ENCODE data around the gene DUSP19.
"Not testable (repeated sequence)": the region's sequence is repeated elsewhere in the genome, so short reads cannot be mapped to it uniquely, and the experiment has no call there.

DUSP19 gene

DNA sequence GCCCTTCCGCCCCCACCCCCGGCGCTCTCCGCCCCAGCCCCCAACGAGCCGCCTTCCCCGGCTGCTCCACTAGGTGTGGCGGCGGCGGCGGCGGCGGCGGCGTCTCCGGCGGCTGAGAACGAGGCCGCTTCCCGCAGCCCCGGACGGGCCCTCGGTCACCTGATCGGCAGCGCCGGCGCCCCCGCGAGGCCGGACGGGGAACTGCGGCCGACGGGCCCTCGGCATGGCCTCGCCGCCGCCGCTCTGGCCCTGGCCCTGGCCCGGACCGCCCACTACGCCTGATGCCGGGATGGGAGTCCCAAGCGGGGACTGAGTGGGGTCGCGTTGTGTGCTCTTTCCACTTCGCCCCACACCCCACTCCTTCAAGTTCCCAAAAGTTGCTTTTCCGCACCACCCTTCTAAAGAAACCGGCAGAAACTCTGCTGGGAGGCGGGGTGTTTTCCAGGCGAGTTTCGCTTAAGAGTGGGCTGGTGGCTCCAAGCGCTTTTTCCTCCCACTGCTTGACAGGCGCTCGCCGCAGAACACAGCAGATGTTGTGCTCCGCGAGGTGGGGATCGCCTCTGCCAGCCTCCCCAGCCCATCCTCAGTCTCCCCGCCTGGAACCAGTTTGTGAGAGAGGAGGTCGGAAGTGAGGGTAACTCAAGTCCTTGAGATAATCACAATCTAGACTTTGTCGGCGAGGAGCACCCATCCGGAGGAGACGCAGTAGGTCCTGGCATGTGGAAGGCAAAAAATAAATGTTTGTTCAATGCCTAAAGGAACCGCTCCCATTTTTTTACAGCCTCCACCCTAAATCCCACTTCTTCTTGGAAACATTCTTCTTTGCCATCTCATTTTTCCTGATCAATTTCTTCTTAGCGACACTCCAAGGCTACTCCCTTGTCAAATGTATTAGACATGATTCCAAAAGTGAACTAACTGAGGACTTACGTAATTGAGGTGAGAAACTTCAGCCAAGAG lies 39.9 kb upstream of the DUSP19 start, which contains the start of gene NCKAP1:
Gene NCKAP1 (minus strand): TSS at position 117 of the 960 bp plus-strand sequence. CDS start 358 bp downstream, outside the sequence.
- Histone ChIP-seq H3K27ac (ENCODE audit: low read length) (no peak within 1 kb of the TSS), H3K27me3 (ENCODE audit: insufficient read depth, low read length, poor library complexity) (no peaks in the 10 kb centered on the region), H3K9me3 (ENCODE audit: insufficient read depth, low read length, severe bottlenecking) (no peaks in the 10 kb centered on the region), H3K9ac (ENCODE audit: low read depth, low read length) (no peak within 1 kb of the TSS), H3K36me3 (ENCODE audit: insufficient read depth, low read length) (no peaks in the 10 kb centered on the region), H4K20me1 (ENCODE audit: insufficient read depth, low read length) (no peaks in the 10 kb centered on the region; the same call in 1 of the 2 replicates), H3K79me2 (ENCODE audit: insufficient read depth, low read length) (no peaks in the 10 kb centered on the region), H3K4me3 (ENCODE audit: low read depth in 1 of 2, low read length in 2 of 2) (no peak within 1 kb of the TSS), H3K4me1 (ENCODE audit: insufficient read depth, low read length) (peaks cover 20% of the 10 kb centered on the region), H2AFZ (ENCODE audit: low read depth, low read length) (no peak within 1 kb of the TSS), H3K4me2 (ENCODE audit: insufficient read depth, low read length) (no peak within 1 kb of the TSS)
- no peak for DNase-seq
- ATAC-seq (ENCODE audit: insufficient read depth, low read depth), result no peak
- TF ChIP-seq, protein P1, sequence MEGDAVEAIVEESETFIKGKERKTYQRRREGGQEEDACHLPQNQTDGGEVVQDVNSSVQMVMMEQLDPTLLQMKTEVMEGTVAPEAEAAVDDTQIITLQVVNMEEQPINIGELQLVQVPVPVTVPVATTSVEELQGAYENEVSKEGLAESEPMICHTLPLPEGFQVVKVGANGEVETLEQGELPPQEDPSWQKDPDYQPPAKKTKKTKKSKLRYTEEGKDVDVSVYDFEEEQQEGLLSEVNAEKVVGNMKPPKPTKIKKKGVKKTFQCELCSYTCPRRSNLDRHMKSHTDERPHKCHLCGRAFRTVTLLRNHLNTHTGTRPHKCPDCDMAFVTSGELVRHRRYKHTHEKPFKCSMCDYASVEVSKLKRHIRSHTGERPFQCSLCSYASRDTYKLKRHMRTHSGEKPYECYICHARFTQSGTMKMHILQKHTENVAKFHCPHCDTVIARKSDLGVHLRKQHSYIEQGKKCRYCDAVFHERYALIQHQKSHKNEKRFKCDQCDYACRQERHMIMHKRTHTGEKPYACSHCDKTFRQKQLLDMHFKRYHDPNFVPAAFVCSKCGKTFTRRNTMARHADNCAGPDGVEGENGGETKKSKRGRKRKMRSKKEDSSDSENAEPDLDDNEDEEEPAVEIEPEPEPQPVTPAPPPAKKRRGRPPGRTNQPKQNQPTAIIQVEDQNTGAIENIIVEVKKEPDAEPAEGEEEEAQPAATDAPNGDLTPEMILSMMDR (IDR thresholded peaks at IDR 0.05; ENCODE audit: borderline replicate concordance, extremely low read depth, low read length, poor library complexity, severe bottlenecking), result no peak

DNA sequence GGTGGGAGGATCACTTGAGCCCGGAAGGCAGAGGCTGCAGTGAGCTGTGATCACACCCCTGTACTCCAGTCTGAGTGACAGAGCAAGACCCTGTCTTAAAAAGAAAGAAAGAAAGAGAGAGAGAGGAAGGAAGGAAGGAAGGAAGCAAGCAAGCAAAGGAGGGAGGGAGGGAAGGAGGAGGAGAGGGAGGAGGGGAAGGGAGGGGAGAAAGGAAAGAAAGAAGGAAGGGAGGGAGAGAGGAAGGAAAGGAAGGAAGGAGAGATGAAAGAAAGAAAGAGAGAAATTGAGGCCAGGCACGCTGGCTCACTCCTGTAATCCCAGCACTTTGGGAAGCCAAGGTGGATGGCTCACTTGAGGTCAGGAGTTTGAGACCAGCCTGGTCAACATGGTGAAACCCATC lies 37.9 kb upstream of the DUSP19 start:
- H3K9me3 ChIP-seq (ENCODE audit: insufficient read depth, low read length, severe bottlenecking), result no peaks in the 10 kb centered on the region
- TF ChIP-seq, protein P1 (IDR thresholded peaks at IDR 0.05; ENCODE audit: borderline replicate concordance, extremely low read depth, low read length, poor library complexity, severe bottlenecking), result no peak
- TF ChIP-seq EZH2 (IDR thresholded peaks at IDR 0.05; ENCODE audit: borderline replicate concordance, low read depth, low read length, severe bottlenecking), result no peak

GRCh38 chr2:183043580-183043979 lies 35.0 kb upstream of the DUSP19 start:
- not testable (repeated sequence) for H3K9ac ChIP-seq (ENCODE audit: low read depth, low read length); DNase-seq; H3K4me1 ChIP-seq (ENCODE audit: insufficient read depth, low read length); ATAC-seq (ENCODE audit: insufficient read depth, low read depth); H2AFZ ChIP-seq (ENCODE audit: low read depth, low read length); H3K4me3 ChIP-seq (ENCODE audit: low read depth in 1 of 2, low read length in 2 of 2); H4K20me1 ChIP-seq (ENCODE audit: insufficient read depth, low read length); H3K27me3 ChIP-seq (ENCODE audit: insufficient read depth, low read length, poor library complexity); H3K36me3 ChIP-seq (ENCODE audit: insufficient read depth, low read length); H3K79me2 ChIP-seq (ENCODE audit: insufficient read depth, low read length); H3K4me2 ChIP-seq (ENCODE audit: insufficient read depth, low read length); H3K9me3 ChIP-seq (ENCODE audit: insufficient read depth, low read length, severe bottlenecking); H3K27ac ChIP-seq (ENCODE audit: low read length)

More for the DNA sequence above, 37.9 kb upstream of the DUSP19 start:
- Histone ChIP-seq H3K4me1 (ENCODE audit: insufficient read depth, low read length) (peaks cover 18% of the 10 kb centered on the region), H3K4me3 (ENCODE audit: low read depth in 1 of 2, low read length in 2 of 2) (no peak overlapping the region), H3K9ac (ENCODE audit: low read depth, low read length) (no peak overlapping the region), H3K4me2 (ENCODE audit: insufficient read depth, low read length) (no peak overlapping the region), H3K27ac (ENCODE audit: low read length) (no peak overlapping the region), H3K27me3 (ENCODE audit: insufficient read depth, low read length, poor library complexity) (no peaks in the 10 kb centered on the region), H3K36me3 (ENCODE audit: insufficient read depth, low read length) (no peaks in the 10 kb centered on the region), H4K20me1 (ENCODE audit: insufficient read depth, low read length) (no peaks in the 10 kb centered on the region), H3K79me2 (ENCODE audit: insufficient read depth, low read length) (no peaks in the 10 kb centered on the region), H2AFZ (ENCODE audit: low read depth, low read length) (no peak overlapping the region)
- no peak for DNase-seq
- ATAC-seq (ENCODE audit: insufficient read depth, low read depth), result no peak

- ATAC-seq (ENCODE audit: insufficient read depth, low read depth); H2AFZ ChIP-seq (ENCODE audit: low read depth, low read length): not testable (repeated sequence)
These were observed 30.9 kb upstream of the DUSP19 start for GRCh38 chr2:183047486-183048125.

More at GRCh38 chr2:183047486-183048125, 30.9 kb upstream of the DUSP19 start:
- H3K4me3 ChIP-seq (ENCODE audit: low read depth in 1 of 2, low read length in 2 of 2); DNase-seq; H3K9ac ChIP-seq (ENCODE audit: low read depth, low read length); H3K9me3 ChIP-seq (ENCODE audit: insufficient read depth, low read length, severe bottlenecking); H3K79me2 ChIP-seq (ENCODE audit: insufficient read depth, low read length); H3K27ac ChIP-seq (ENCODE audit: low read length); H3K4me2 ChIP-seq (ENCODE audit: insufficient read depth, low read length); H3K4me1 ChIP-seq (ENCODE audit: insufficient read depth, low read length); H3K36me3 ChIP-seq (ENCODE audit: insufficient read depth, low read length); H3K27me3 ChIP-seq (ENCODE audit: insufficient read depth, low read length, poor library complexity); H4K20me1 ChIP-seq (ENCODE audit: insufficient read depth, low read length): not testable (repeated sequence)

All from DND-41 (cell line).